IPS-NIHi7 (cell line): ENCODE results near the gene ENDOD1.

Experiments
- DNase-seq: peaks from one replicate; pipeline ENCODE4 v3.0.0; 2012; ENCODE audit warnings: mixed read lengths; ENCODE audit errors: extremely low spot score

Gene ENDOD1

DNA sequence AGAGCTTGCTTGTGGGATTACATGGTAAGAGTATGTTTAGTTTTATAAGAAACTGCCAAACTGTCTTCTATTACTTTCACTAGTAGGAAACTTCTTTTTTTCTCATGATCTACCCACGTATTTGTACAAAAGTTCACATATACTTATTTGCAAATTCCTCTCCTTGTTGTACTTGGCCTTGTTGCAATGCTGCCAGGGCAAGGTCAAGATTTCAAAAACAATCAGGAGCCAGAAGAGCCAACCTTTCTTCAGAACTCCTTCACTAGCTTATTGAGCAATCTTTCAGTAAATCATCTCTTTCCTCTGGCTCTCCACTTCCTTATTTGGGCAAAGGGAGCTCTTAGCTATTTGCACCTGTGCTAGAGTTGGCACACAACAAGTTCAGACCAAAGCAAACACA lies 13.2 kb upstream of the ENDOD1 start:
- no peak for DNase-seq

DNA sequence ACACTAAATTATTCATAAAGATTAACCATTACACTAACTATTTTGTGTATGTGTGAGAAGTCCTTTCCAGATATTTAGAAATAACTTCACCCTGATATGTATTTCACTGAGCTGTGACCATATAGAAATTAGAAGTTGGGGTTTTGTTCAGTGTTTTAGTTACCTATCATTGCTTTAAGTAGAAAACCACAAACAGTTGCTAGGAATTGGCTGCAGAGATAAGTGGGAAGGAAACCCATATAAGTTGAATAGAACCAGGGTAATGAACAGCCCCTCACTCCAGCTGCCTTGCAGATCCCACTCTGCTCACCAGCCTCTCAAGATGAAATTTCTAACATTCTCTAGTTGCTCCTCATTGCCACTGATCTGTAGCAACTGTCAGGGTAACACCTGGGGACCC lies 12.7 kb upstream of the ENDOD1 start:
- DNase-seq, result no peak

DNA sequence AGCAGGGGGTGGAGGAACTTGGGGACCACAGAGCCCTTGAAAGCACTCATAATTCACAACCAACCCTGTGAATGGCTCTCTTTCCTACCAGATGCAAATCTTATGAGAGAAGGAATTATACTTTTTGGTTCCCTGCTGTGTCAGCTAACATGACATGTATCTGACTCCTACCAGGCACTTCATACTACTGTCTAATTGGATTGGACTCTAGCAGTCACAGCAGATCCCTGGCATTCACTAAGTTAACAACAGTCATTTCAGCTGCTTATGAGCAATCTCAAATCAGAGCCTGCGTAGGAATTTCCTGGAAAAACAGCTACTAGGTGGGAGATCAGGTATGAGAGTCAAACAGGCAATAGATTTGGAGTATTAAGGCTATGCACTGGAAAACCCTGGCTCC lies 11.1 kb upstream of the ENDOD1 start:
- no peak for DNase-seq

DNA sequence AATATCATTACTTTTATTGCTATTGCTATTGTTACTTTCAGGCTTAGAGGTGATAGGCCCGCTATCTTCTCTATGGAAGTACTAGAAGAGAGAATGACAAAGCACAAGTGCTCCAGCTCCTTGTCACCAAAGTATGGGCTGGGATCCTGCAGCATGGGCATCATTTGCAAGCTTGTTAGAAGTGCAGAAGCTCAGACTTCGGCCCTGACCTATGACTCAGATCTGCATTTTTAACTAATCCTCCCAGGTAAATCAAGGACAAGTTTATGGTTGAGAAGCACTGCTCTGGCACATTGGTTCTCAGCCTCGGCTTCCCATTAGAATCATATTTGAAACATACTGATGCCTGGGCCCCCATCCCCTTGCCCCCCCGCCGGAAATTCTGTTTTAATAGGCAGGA lies 8.6 kb upstream of the ENDOD1 start:
- DNase-seq, result no peak

DNA sequence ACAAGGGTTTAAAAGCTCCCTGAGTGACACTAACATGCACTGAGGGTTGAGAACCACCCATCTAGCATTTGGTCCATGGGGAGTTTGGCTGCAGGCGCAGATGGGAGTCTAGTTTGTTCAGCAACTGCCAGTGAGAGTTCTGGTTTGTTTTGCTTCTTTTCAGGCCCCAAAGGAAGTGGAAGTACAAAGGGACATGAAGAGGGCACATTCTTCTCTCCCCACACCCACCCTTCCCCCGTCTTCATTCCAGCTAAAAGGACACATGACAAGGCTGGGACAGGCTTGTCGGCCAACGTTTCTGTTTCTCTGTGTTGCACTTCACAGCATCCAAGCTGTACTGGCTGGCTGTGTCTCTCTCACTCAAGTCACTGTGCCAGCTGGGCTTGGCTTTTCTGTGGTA lies 8.2 kb upstream of the ENDOD1 start:
- DNase-seq, result no peak

DNA sequence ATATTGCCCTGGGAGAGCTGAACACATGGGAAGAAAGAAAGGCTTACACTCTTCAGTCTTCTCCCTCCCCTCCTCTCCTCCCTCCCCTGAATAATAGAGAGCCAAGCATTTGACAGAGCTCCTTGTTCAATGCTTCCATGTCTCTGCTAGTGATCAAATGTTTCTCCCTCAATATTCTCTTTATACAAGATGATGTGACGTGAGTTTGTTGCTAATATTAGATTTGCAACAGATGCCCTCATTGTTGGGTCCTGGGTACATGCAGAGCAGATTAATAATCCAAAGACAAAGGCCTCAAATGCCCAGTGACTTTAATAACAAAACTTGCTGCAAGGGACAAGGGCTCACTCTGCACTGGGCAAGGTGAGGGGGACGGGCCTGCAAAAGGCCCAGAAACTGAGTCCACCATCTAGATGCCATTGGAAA lies 7.1 kb upstream of the ENDOD1 start:
- DNase-seq, result no peak

DNA sequence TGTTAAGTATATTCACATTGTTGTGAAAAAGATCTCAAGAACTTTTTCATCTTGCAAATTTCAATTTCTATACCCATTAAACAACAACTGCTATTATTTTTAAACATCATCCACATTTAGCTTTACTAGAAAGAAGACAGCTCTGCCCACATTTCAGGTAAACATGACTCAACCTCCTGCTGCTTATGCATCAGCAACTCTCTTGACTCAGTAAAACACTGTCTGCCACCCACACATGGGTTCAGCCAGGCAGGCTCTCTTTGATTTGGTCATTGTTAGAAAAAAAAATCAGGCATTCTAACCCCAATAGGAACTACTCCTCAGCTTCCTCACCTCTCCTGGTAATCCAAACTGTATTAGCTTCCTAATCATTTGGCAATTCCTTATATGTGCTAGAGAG lies 5.1 kb upstream of the ENDOD1 start:
- no peak for DNase-seq

DNA sequence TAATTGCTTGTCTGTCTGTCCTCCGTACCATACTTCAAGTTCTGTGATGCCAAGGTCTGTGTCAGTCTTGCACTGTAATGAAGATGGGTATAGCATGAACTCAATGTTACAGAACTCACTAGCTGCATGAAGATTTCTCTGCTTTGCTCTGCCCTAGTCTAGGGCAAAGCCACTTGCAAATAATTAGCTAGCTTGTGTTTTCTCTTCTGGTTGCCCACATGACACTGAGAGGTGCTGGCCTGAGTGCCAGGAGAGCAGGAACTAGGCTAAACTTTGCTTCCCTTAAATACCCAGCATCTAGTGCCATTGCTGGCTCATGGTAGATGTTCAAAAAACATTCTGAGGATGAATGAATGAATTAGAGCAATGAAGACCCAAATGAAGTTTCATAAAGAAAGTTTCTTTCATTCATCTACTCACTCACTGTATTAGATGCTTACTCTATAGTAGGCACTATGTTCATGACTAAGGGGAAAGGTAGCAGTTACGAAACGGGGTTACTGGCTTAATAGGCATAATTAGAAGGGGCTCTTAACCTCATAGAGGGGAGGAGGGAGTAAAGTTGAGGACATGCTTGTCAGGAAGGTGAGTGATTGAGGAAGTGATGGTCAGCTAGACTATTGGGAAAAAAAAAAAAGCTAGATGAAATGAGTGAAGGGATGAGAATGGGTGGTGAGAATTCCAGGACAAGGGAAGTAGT lies 4.4 kb upstream of the ENDOD1 start:
- DNase-seq, result no peak

DNA sequence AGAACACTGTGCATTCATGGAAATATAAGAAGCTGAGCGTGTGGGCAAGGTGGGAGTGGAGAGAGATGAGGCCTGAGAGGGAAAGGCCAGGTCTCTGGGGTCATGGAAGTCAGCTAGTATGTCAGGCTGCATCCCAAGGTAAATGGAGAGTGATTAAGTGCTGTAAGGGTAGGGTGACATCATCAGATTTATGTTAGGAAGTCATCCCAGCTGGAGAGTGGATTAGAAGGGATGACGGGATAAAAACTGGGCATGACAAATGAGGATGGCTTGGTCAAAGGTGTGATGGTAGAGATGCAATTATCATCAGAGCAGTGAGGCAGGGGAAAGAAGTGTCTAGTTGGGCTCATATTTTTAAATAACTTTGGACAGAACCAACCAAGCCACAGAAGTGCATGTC lies 3.5 kb upstream of the ENDOD1 start:
- DNase-seq, result no peak

DNA sequence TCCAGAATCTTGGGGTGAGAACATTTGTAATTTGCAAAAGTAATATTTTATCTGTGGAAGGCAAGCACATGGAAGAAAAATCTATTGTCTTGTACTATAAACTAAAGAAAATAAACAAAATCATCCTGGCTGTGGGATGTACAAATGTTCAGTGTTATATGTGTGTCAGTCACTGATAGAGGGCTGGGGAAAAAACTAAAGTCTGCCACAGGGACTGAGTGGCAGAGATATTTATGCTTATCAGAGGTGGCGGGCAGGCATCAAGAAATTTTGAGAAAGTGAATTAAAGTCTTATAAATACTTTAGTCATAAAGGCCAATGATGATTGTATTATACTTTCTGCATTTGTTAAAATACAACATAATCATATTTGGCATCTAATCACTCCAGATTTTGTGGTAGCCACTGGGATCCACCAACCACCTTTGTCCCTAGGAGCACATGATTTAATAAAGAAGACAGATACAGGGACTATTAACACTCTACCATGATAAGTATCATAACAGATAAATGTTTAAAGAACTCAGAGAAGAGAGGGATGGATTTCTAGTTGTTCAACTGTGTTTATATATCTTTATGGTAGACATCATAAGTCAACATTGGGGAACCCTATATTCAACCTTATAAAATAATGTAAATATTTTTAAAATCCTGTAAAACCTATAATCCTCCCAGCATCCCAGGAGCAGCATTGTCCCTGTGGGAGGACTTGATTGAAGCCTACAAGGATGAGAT lies 2.6 kb upstream of the ENDOD1 start:
- DNase-seq, result no peak

DNA sequence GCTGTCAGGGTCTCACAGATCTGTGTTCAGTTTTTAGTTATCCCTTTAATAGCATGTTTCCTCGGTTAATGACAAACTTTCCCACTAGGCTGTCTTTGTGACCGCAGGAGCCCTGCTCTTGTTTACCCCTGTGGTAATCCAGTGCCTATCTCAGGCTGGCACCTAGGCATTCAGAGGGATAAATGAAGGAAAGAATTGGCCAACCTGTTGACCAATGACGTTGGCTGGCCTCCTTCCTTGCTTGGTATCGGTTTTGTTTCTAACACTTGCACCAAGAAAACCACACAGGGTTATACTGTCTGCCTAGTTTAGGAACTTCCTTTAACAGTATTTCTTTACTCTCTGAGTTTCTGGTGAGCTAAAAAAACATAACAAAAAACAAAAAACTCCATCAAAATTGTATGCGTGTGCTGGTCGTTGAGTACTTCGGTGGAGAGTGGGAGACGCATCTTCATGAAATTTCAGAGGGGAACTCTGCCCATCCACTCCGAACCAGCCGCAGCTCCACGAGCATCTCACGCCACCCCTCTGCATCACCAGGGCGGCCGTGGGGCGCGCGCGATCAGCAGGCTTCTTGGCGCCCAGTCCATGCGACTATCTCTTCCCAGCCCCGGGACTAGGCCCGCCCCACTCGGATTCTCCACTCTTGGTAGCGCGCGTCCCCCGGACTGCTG lies 563 bp upstream of the ENDOD1 start:
- DNase-seq, result no peak

DNA sequence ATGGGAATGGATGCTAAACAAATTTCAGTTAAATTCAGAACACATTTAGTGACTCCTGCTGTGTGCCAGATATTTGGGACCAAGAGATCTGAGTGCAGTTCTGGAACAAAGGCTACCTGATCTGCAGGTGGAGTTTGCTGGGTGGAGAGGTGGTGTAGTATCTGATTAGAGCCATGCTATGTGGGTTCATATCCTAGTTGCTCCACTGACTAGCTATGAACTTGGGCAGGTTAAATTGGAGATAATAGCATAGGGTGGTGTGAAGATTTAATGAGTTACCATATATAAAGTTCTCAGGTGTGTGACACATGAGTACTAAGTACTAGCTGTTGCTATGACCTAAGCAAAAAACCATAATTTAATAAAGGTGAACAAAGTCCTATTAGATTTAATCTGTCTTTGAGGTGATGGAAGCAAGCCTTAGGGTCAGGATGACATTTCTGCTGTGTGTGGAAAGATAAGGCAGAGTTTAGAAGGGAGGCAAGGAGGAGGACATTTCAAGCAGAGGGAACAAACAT lies 2.1 kb downstream of the ENDOD1 start:
- DNase-seq, result no peak

DNA sequence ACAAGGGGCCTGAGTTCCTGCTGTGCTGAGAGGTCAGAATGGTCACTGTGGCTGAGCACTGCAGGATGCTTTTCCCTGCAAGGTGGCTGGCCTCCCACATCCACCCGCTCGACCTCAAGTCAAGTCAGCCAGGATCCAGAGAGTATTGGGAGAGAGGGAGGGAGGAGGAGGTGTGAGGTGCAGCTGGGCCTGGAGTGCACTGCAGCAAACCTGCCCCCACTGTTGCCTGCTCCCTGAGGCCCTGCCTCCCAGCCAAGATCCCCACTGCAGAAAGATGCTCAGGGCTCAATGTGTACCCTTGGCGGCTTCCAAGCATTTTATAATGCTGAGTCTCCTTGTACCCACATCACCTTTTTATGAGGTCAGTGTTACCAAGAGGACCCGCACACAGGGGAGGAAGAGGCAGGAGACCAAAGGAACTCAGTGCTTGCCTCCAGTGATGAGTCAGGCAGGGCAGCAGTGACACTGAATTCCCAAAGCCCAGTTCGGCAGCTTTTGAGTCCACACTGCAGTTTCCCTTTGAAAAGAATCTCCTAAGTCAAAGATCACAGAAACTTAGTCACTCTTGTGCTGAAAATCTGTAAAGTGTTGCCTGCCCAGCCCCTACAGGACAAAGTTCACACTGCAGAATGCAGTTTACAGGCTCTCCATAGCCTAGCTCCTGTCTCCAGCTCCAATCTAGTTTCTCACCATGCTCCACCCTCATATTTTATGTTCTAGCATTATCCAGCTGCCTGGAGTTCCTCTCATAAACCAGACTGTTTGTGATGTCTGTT lies 3.1 kb downstream of the ENDOD1 start:
- no peak for DNase-seq

DNA sequence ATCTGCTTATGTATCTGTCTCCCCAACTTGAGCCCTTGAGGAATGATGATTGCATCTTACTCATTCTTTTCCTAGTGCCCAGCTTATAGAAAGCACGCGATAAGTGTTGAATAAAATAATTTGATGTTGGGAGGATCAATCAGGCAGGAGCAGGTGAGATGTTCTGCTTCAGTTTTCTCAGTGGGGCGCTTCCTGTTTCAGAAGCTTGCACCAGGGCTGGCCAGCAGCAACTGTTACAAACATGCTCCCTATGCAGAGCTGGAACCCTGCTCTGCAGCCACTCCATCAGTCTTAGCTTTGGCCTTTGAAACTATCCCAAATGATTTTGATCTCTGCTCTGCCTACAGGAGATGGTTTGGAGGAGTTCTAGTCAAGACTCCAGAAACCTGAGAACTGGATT lies 3.9 kb downstream of the ENDOD1 start:
- no peak for DNase-seq

DNA sequence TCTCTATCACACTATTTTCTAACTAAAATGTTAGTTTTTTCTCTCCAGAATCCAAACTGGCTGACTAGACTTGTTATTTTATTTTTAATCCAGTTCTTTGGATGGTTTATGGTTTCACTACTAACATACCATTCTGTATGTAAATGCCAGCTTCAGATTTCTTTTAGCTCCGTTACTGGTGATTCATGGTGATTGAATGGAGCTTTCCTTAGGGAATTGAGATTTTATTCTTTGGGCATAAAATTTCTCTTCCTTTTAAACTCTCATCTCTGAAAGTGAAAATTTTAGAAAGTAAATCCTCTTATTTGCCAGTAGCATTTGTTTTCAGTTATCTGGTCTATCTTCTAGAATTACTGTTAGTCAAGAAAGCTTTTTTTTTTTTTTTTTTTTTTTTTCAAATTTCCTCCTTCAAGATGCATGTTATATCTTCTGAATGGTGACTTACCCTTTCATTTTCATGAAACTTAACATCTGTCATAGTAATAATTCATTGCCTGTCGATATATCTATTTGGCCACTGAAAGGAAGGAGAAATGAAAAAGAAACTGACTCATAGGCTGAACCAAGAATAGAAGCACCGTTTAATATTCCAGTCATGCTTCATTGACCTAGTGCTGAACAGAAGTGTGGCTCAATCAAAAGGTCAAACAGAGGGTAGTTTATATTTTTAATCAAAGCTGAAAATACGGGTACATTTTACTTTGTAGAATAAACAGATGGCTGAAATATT lies 6.4 kb downstream of the ENDOD1 start:
- no peak for DNase-seq

DNA sequence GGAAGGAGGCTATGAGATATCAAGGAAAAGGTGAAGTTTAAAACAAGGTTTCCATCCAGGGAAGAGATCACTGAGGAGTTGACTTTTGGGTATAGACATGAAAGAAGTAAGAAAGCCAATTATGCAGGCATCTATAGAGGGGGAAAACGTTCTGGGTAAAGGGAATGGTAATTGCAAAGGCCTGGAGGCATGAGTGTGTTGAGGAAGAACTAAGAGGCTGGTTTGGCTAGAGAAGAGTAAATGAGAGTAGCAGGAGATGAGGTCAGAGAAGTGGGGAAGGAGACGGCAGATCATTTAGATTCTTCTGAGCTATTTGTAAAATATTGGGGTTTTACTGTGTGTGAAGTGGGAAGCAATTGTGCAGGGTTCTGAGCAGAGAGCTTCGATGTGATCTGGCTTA lies 7.6 kb downstream of the ENDOD1 start:
- no peak for DNase-seq

DNA sequence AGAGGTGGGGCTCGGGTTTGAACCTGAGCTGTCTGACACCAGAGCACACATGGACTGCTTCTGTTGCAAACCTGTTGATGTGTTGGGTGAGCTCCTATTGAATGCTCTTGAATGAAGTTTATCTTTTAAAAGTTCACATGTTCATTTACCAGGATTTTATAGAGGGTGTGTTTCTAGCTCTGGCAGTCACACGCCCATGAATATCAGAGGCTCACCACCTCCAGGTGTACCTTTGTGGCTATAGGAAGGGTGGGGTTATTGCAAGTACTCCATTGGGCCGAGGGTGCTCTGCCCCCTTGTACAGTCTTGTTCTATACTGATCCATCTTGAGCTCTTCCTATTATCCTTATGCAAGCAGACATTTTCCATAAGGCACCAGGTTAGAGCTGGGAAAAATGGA lies 9.2 kb downstream of the ENDOD1 start:
- no peak for DNase-seq

DNA sequence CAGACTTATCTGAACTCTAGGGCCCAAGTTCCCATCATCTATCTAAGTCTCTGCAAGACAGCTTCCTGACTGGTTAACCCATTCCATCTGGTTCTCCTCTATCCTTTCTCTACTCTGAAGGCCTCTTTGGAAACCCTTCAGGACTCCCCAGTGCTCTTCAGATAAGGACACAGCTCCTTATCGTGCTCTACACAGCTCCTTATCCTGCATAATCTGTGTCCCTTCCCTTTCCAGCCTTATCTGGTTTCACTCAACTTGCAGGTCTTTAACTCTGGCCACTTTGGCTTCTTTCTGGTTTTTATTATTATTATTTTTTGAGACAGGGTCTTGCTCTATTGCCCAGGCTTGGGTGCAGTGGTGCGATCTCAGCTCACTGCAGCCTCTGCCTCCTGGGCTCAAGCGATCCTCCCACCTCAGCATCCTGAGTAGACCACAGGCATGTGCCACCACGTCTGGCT lies 10.6 kb downstream of the ENDOD1 start:
- no peak for DNase-seq

DNA sequence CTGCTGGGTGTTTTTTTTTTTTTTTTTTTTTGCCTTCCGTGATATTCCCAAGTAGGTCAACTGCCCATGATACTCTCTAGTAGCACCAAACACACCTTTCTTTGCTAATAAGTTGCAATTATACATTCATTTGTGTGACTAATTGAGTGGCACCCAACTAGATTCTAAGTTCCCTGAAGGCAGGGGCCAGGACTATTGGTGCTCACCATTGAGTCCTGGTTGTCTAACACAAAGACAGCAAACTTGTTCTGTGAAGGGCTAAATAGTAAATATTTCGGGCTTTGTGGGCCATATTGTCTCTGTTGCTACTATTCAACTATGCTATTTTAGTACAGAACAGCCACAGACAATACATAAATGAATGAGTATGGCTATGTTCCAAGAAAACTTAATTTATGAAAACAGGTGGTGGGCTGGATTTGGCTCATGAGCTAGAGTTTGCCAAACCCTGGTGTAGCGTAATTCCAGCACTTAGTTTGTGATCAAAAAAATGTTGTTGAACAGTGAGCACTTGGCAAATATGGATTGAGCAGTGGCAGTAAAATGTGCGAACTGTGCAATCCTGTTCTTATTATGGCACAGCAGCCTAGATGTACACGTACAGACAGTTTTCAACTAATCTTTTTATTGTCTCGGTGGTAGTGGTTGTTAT lies 11.3 kb downstream of the ENDOD1 start:
- DNase-seq, result no peak

DNA sequence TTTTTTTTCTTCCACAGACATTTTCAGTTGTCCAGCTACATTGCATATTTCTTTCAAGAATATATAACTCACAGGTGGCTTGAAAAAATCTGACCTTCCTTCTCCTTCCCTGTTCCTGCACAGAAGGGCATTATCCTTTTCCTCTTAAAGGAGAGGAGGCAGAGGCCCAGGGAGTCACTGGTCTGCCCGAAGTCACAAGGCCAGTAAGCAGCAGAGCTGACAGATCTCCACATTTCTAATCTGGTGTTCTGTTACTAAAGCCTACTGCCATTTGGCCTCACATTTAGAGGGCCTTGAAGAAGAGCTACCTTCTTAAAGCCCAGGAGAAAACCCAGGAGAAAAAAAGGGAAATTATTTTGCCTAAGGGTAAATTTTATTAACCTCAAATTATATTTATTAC lies 12.3 kb downstream of the ENDOD1 start:
- DNase-seq, result no peak

DNA sequence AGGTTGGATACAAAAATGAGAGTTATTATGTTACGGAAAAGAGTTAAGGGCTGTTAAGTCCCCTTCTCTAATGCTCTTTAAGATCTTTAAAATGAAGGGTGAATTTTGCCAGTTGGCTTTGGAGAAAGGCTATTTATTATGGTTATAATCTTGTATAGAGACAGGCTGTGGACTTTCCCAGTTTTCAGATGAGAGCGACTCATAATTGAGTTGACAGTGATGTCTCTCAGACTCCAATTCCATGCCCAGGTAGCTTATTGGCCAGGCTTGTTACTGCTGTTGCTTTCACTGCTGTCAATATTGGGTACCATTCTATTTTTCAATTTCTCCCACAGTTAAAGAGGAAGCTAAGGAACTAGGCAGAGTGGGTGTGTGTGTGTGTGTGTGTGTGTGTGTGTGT lies 13.1 kb downstream of the ENDOD1 start:
- no peak for DNase-seq
